GM23338 (cell line): ENCODE data around the gene LLGL2. TPM values are rescaled to one million over a fixed set of nuclear protein-coding genes. Genes with fewer than 3 reads are reported as not detected.

Experiments
- ATAC-seq: fragments of 200-7000 bp; cut with Tn5 transposase; 3 replicates; pipeline ENCODE4 v1.9.1; 2020
- DNase-seq: peaks from one replicate; pipeline ENCODE4 v3.0.0-alpha.2; 2015; ENCODE audit warnings: low spot score
- H2AFZ ChIP-seq: fragments of 200-600 bp; sonication (generic); 2 replicates; pipeline ENCODE4 v1.8.0; 2016; ENCODE audit warnings: antibody characterized with exemption, mild to moderate bottlenecking, moderate library complexity
- H3F3A ChIP-seq: fragments of 200-600 bp; sonication (generic); replicated peaks from 2 replicates; pipeline ENCODE4 v1.8.0; 2017; ENCODE audit warnings: antibody characterized with exemption, mixed run types, low read depth
- H3K27ac ChIP-seq: fragments of 200-600 bp; sonication (generic); 2 replicates; pipeline ENCODE4 v1.6.1; 2016; ENCODE audit warnings: low read depth
- H3K27me3 ChIP-seq: fragments of 200-600 bp; sonication (generic); 2 replicates; pipeline ENCODE4 v1.8.0; 2016; ENCODE audit warnings: mild to moderate bottlenecking, mixed run types, moderate library complexity; ENCODE audit not compliant: insufficient read depth
- H3K36me3 ChIP-seq: fragments of 200-600 bp; sonication (generic); 2 replicates; pipeline ENCODE4 v1.8.0; 2016; ENCODE audit warnings: mild to moderate bottlenecking; ENCODE audit not compliant: insufficient read depth
- H3K4me1 ChIP-seq: fragments of 200-600 bp; sonication (generic); 2 replicates; pipeline ENCODE4 v1.8.0; 2016; ENCODE audit warnings: mild to moderate bottlenecking, moderate library complexity; ENCODE audit not compliant: insufficient read depth
- H3K4me2 ChIP-seq: fragments of 200-600 bp; sonication (generic); 2 replicates; pipeline ENCODE4 v1.7.1; 2017; ENCODE audit warnings: mixed run types
- H3K4me3 ChIP-seq: fragments of 200-600 bp; sonication (generic); 2 replicates; pipeline ENCODE4 v1.6.1; 2016; ENCODE audit warnings: mixed run types
- H3K79me2 ChIP-seq: fragments of 200-600 bp; sonication (generic); replicated peaks from 2 replicates; pipeline ENCODE4 v1.8.0; 2017; ENCODE audit warnings: mild to moderate bottlenecking; ENCODE audit not compliant: insufficient read depth
- H3K9me2 ChIP-seq: fragments of 200-600 bp; sonication (generic); 2 replicates; pipeline ENCODE4 v1.8.0; 2017; ENCODE audit not compliant: insufficient read depth
- H4K20me1 ChIP-seq: fragments of 200-600 bp; sonication (generic); replicated peaks from 2 replicates; pipeline ENCODE4 v1.8.0; 2017; ENCODE audit warnings: mild to moderate bottlenecking; ENCODE audit not compliant: insufficient read depth
- H3K27ac Mint-ChIP-seq: 2 replicates; pipeline ENCODE4 v1.8.0; 2020; ENCODE audit warnings: inconsistent platforms, mild to moderate bottlenecking, moderate library complexity, mixed read lengths
- H3K27me3 Mint-ChIP-seq: 3 replicates; pipeline ENCODE4 v1.8.0; 2022; ENCODE audit warnings: low read depth, mild to moderate bottlenecking, moderate library complexity, mixed read lengths, inconsistent platforms; ENCODE audit not compliant: insufficient read depth, poor library complexity
- H3K36me3 Mint-ChIP-seq: 3 replicates; pipeline ENCODE4 v1.8.0; 2021; ENCODE audit warnings: low read depth, mild to moderate bottlenecking, inconsistent platforms, moderate library complexity, mixed read lengths
- H3K4me1 Mint-ChIP-seq: 3 replicates; pipeline ENCODE4 v1.8.0; 2020; ENCODE audit warnings: mild to moderate bottlenecking, inconsistent platforms, mixed read lengths
- H3K4me3 Mint-ChIP-seq: 3 replicates; pipeline ENCODE4 v1.8.0; 2021; ENCODE audit warnings: moderate library complexity, mild to moderate bottlenecking, inconsistent platforms, mixed read lengths
- H3K9me3 Mint-ChIP-seq: 3 replicates; pipeline ENCODE4 v1.8.0; 2020; ENCODE audit warnings: moderate library complexity, mild to moderate bottlenecking, inconsistent platforms, mixed read lengths
- CREB1 ChIP-seq: fragments of 250-450 bp; sonication (Bioruptor Pico); IDR thresholded peaks from 2 replicates; pipeline ENCODE4 v1.5.0; 2020; ENCODE audit warnings: low read depth, mild to moderate bottlenecking, moderate library complexity
- EZH2phosphoT487 ChIP-seq: fragments of 200-600 bp; sonication (generic); IDR thresholded peaks from one replicate; pipeline ENCODE4 v1.8.1; 2018; ENCODE audit warnings: antibody characterized with exemption; ENCODE audit not compliant: unreplicated experiment
- JUNB ChIP-seq: IDR thresholded peaks from one replicate; pipeline ENCODE4 v1.6.1; 2016; ENCODE audit warnings: antibody characterized with exemption; ENCODE audit not compliant: unreplicated experiment
- POLR2AphosphoS5 ChIP-seq: IDR thresholded peaks from 2 replicates; pipeline ENCODE4 v1.6.1; 2016; ENCODE audit warnings: antibody characterized with exemption, low read depth
- STAT1 ChIP-seq: IDR thresholded peaks from one replicate; pipeline ENCODE4 v1.6.1; 2016; ENCODE audit warnings: antibody characterized with exemption; ENCODE audit not compliant: unreplicated experiment
- polyA plus RNA-seq: library from polyadenylated mRNA; unstranded; fragments of >200 nt; fragmentation: Nextera tagmentation; extraction: Ambion mirVana; gene quantifications from 2 replicates; pipeline ENCODE4 v1.2.1, GENCODE V29; 2016
- total RNA-seq: library from RNA; depleted of rRNA; stranded (reverse); fragments of >200 nt; shearing (Covaris generic); gene quantifications from 2 replicates; pipeline ENCODE4 v1.2.3, GENCODE V29; 2014
- TF ChIP-seq, protein P1 (sequence below): IDR thresholded peaks from 2 replicates; pipeline ENCODE4 v1.6.1; 2016; ENCODE audit warnings: antibody characterized with exemption
- TF ChIP-seq, protein P2 (sequence below): fragments of 250-450 bp; sonication (Bioruptor Pico); IDR thresholded peaks from 2 replicates; pipeline ENCODE4 v1.5.0; 2020; ENCODE audit warnings: mild to moderate bottlenecking, moderate library complexity
- TF ChIP-seq, protein P3 (sequence below), 2 experiments: fragments of 200-600 bp in 1 of 2; sonication (generic) in 1 of 2; conservative IDR thresholded peaks; 2 replicates each; pipeline versions ENCODE4 v1.5.1 to v1.6.1; 2016 to 2017; ENCODE audit warnings: antibody characterized with exemption in 2 of 2, low read depth in 2 of 2, mild to moderate bottlenecking in 2 of 2, moderate library complexity in 1 of 2

Gene LLGL2
- total and polyA plus RNA-seq, 2 experiments from 2014 or later, result 62.5 to 78.5 TPM

DNA sequence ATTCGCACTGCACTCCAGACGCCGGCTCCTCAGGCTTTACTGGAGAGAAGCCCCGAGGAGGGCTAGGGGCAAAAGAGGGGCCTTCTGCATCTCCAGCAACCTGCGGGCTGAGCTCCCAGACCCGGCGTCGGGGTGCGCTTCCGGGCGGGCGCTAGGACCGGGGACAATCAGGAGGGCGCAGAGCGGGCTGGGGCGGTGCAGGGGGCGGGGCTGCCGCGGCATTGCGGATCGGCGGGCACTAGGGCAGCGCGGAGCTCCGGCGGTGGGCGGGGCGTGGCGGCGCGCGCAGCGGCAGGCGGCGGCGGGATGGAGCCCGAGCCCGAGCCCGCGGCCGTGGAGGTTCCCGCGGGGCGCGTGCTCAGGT lies 9.3 kb upstream of the LLGL2 start, which contains the start of gene TSEN54:
Gene TSEN54, plus strand, starts transcription at position 274 of the 364 bp plus-strand sequence. Its CDS starts 33 bp downstream, at position 307.
- H3K4me3 Mint-ChIP-seq, result peak within 1 kb of the TSS; percentile 92
- Histone ChIP-seq H3K79me2 (peaks cover 36% of the 10 kb centered on the region), H4K20me1 (peaks cover 12% of the 10 kb centered on the region), H3K36me3 (peaks cover 18% of the 10 kb centered on the region), H2AFZ (peak within 1 kb of the TSS; percentile 100), H3F3A (no peaks in the 10 kb centered on the region), H3K4me2 (peak within 1 kb of the TSS; percentile 100), H3K9me2 (no peaks in the 10 kb centered on the region), H3K4me3 (peak within 1 kb of the TSS; percentile 98), H3K27ac (no peak within 1 kb of the TSS), H3K4me1 (peaks cover 7% of the 10 kb centered on the region; the same call in 1 of the 2 replicates), H3K27me3 (no peaks in the 10 kb centered on the region)
- peaks cover 27% of the 10 kb centered on the region for H3K4me1 Mint-ChIP-seq
- no peak within 1 kb of the TSS for H3K27ac Mint-ChIP-seq
- peaks cover 35% of the 10 kb centered on the region for H3K36me3 Mint-ChIP-seq
- peaks cover 19% of the 10 kb centered on the region for H3K27me3 Mint-ChIP-seq
- TF ChIP-seq EZH2phosphoT487 (no peak), CREB1 (peak; percentile 65), POLR2AphosphoS5 (peak; percentile 31; the same call in 1 of the 2 replicates), STAT1 (no peak)
- DNase-seq, result peak; percentile 91
- ATAC-seq, result peak; percentile 71
- no peaks in the 10 kb centered on the region; the same call in 2 of the 3 replicates for H3K9me3 Mint-ChIP-seq

DNA sequence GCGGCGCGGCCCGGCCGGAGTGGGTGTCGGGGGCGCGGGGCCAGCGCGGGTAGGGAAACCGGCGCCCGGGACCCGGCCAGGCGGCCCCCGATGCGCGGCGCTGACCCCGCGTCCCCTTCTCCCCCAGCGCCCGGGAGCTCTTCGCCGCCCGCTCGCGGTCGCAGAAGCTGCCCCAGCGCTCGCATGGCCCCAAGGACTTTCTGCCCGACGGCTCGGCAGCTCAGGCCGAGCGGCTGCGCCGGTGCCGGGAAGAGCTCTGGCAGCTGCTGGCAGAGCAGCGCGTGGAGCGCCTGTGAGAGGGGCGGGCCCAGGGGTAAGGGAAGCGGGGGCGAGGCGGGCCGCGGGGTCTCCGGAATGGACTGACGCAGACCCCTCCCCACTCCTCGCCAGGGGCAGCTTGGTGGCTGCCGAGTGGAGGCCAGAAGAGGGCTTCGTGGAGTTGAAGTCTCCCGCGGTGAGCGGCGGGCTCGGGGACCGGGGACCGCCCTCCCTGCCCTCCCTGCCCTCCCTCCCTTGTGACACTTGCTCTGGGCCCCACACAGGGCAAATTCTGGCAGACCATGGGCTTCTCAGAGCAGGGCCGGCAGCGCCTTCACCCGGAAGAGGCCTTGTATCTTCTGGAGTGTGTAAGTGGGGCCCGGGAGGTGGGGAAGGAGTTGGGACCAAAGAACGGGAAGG lies 8.7 kb upstream of the LLGL2 start:
- Histone ChIP-seq H3K27ac (no peak overlapping the region), H4K20me1 (peaks cover 12% of the 10 kb centered on the region), H3K4me1 (peaks cover 7% of the 10 kb centered on the region; the same call in 1 of the 2 replicates), H3K27me3 (no peaks in the 10 kb centered on the region), H3F3A (no peaks in the 10 kb centered on the region), H2AFZ (no peak overlapping the region), H3K4me3 (peak overlapping the region; percentile 98), H3K36me3 (peaks cover 18% of the 10 kb centered on the region), H3K4me2 (peak overlapping the region; percentile 97), H3K79me2 (peaks cover 34% of the 10 kb centered on the region), H3K9me2 (no peaks in the 10 kb centered on the region)
- peak overlapping the region; percentile 92 for H3K4me3 Mint-ChIP-seq
- DNase-seq (peak; percentile 46), ATAC-seq (peak; percentile 2)
- H3K36me3 Mint-ChIP-seq, result peaks cover 37% of the 10 kb centered on the region
- H3K9me3 Mint-ChIP-seq, result no peaks in the 10 kb centered on the region; the same call in 2 of the 3 replicates
- peaks cover 27% of the 10 kb centered on the region for H3K4me1 Mint-ChIP-seq
- no peak overlapping the region for H3K27ac Mint-ChIP-seq
- H3K27me3 Mint-ChIP-seq, result peaks cover 19% of the 10 kb centered on the region
- TF ChIP-seq, protein P1, sequence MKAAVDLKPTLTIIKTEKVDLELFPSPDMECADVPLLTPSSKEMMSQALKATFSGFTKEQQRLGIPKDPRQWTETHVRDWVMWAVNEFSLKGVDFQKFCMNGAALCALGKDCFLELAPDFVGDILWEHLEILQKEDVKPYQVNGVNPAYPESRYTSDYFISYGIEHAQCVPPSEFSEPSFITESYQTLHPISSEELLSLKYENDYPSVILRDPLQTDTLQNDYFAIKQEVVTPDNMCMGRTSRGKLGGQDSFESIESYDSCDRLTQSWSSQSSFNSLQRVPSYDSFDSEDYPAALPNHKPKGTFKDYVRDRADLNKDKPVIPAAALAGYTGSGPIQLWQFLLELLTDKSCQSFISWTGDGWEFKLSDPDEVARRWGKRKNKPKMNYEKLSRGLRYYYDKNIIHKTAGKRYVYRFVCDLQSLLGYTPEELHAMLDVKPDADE, result no peak
- TF ChIP-seq JUNB (no peak), EZH2phosphoT487 (no peak), POLR2AphosphoS5 (no peak)
- TF ChIP-seq, protein P2, sequence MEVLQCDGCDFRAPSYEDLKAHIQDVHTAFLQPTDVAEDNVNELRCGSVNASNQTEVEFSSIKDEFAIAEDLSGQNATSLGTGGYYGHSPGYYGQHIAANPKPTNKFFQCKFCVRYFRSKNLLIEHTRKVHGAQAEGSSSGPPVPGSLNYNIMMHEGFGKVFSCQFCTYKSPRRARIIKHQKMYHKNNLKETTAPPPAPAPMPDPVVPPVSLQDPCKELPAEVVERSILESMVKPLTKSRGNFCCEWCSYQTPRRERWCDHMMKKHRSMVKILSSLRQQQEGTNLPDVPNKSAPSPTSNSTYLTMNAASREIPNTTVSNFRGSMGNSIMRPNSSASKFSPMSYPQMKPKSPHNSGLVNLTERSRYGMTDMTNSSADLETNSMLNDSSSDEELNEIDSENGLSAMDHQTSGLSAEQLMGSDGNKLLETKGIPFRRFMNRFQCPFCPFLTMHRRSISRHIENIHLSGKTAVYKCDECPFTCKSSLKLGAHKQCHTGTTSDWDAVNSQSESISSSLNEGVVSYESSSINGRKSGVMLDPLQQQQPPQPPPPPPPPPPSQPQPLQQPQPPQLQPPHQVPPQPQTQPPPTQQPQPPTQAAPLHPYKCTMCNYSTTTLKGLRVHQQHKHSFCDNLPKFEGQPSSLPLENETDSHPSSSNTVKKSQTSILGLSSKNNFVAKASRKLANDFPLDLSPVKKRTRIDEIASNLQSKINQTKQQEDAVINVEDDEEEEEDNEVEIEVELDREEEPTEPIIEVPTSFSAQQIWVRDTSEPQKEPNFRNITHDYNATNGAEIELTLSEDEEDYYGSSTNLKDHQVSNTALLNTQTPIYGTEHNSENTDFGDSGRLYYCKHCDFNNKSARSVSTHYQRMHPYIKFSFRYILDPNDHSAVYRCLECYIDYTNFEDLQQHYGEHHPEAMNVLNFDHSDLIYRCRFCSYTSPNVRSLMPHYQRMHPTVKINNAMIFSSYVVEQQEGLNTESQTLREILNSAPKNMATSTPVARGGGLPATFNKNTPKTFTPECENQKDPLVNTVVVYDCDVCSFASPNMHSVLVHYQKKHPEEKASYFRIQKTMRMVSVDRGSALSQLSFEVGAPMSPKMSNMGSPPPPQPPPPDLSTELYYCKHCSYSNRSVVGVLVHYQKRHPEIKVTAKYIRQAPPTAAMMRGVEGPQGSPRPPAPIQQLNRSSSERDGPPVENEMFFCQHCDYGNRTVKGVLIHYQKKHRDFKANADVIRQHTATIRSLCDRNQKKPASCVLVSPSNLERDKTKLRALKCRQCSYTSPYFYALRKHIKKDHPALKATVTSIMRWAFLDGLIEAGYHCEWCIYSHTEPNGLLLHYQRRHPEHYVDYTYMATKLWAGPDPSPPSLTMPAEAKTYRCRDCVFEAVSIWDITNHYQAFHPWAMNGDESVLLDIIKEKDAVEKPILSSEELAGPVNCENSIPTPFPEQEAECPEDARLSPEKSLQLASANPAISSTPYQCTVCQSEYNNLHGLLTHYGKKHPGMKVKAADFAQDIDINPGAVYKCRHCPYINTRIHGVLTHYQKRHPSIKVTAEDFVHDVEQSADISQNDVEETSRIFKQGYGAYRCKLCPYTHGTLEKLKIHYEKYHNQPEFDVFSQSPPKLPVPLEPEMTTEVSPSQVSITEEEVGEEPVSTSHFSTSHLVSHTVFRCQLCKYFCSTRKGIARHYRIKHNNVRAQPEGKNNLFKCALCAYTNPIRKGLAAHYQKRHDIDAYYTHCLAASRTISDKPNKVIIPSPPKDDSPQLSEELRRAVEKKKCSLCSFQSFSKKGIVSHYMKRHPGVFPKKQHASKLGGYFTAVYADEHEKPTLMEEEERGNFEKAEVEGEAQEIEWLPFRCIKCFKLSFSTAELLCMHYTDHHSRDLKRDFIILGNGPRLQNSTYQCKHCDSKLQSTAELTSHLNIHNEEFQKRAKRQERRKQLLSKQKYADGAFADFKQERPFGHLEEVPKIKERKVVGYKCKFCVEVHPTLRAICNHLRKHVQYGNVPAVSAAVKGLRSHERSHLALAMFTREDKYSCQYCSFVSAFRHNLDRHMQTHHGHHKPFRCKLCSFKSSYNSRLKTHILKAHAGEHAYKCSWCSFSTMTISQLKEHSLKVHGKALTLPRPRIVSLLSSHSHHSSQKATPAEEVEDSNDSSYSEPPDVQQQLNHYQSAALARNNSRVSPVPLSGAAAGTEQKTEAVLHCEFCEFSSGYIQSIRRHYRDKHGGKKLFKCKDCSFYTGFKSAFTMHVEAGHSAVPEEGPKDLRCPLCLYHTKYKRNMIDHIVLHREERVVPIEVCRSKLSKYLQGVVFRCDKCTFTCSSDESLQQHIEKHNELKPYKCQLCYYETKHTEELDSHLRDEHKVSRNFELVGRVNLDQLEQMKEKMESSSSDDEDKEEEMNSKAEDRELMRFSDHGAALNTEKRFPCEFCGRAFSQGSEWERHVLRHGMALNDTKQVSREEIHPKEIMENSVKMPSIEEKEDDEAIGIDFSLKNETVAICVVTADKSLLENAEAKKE, result no peak
- TF ChIP-seq, protein P3, sequence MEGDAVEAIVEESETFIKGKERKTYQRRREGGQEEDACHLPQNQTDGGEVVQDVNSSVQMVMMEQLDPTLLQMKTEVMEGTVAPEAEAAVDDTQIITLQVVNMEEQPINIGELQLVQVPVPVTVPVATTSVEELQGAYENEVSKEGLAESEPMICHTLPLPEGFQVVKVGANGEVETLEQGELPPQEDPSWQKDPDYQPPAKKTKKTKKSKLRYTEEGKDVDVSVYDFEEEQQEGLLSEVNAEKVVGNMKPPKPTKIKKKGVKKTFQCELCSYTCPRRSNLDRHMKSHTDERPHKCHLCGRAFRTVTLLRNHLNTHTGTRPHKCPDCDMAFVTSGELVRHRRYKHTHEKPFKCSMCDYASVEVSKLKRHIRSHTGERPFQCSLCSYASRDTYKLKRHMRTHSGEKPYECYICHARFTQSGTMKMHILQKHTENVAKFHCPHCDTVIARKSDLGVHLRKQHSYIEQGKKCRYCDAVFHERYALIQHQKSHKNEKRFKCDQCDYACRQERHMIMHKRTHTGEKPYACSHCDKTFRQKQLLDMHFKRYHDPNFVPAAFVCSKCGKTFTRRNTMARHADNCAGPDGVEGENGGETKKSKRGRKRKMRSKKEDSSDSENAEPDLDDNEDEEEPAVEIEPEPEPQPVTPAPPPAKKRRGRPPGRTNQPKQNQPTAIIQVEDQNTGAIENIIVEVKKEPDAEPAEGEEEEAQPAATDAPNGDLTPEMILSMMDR (conservative IDR thresholded peaks at IDR 0.05; ENCODE audit: low read depth in 2 of 2), result no peak
